Measurements from ENCODE around the gene STRC. TPM values are rescaled to one million over a fixed set of nuclear protein-coding genes. Genes with fewer than 3 reads are reported as not detected.

The STRC gene
- total RNA-seq, 1 donor from 2014 or later = 0.30 TPM

- Mint-ChIP-seq H3K4me1 (ENCODE audit: low read depth) (no peaks in the 10 kb centered on the region), H3K36me3 (ENCODE audit: low read depth) (peaks cover 5% of the 10 kb centered on the region), H3K4me3 (ENCODE audit: low read depth) (no peak overlapping the region), H3K27me3 (ENCODE audit: low read depth) (no peaks in the 10 kb centered on the region), H3K9me3 (no peaks in the 10 kb centered on the region), H3K27ac (no peak overlapping the region)
- intact Hi-C loops (cut with micrococcal nuclease) = no loop called here
- no peak for DNase-seq (ENCODE audit: low spot score)
Observed at GRCh38 chr15:43550527-43551363, 67.9 kb downstream of the STRC start.

Other genes with a start within 250 kb of the STRC start
- gene ZSCAN29, start 247.8 kb downstream of the STRC start, total RNA-seq = 31.4 and 33.1 TPM in 2 replicates
- gene TUBGCP4, start 247.7 kb downstream of the STRC start, total RNA-seq = 40.9 and 48.2 TPM in 2 replicates
- 43.8 and 46.6 TPM in 2 replicates for gene TP53BP1, start 125.6 kb downstream of the STRC start, total RNA-seq
- gene MAP1A, start 101.2 kb downstream of the STRC start, total RNA-seq = 1.9 TPM in 2 replicates
- 62.4 and 71.6 TPM in 2 replicates for gene PPIP5K1, start 28.6 kb downstream of the STRC start, total RNA-seq
- 0.32 and 0.53 TPM in 2 replicates for gene CKMT1B, start 24.8 kb downstream of the STRC start, total RNA-seq
- 8.3 and 9.8 TPM in 2 replicates for gene CATSPER2, start 30.0 kb upstream of the STRC start, total RNA-seq
- gene CKMT1A, start 75.1 kb upstream of the STRC start, total RNA-seq = 0.11 and 0.48 TPM in 2 replicates
- gene PDIA3, start 127.6 kb upstream of the STRC start, total RNA-seq = 370 and 384 TPM in 2 replicates
- gene ELL3, start 158.2 kb upstream of the STRC start, total RNA-seq = 1.0 and 1.3 TPM in 2 replicates
- 580 and 598 TPM in 2 replicates for gene SERF2, start 173.5 kb upstream of the STRC start, total RNA-seq
- gene SERINC4, start 181.4 kb upstream of the STRC start, total RNA-seq = 0.28 and 0.57 TPM in 2 replicates
- 23.6 and 24.3 TPM in 2 replicates for gene HYPK, start 181.8 kb upstream of the STRC start, total RNA-seq
- 43.7 and 44.3 TPM in 2 replicates for gene MFAP1, start 205.9 kb upstream of the STRC start, total RNA-seq
- 67.8 and 71.0 TPM in 2 replicates for gene WDR76, start 208.2 kb upstream of the STRC start, total RNA-seq